ENCODE results near the gene PRM1. TPM values are rescaled to one million over a fixed set of nuclear protein-coding genes. Genes with fewer than 3 reads are reported as not detected.

The PRM1 gene
- total RNA-seq, 1 donor from 2014 or later: not detected

- Mint-ChIP-seq H3K27me3 (ENCODE audit: low read depth) (no peaks in the 10 kb centered on the region), H3K4me1 (peaks cover 40% of the 10 kb centered on the region), H3K36me3 (no peaks in the 10 kb centered on the region), H3K27ac (peak overlapping the region; percentile 19), H3K4me3 (no peak overlapping the region), H3K9me3 (no peaks in the 10 kb centered on the region)
- no peak for DNase-seq (ENCODE audit: low spot score in 2 of 2, unreplicated experiment in 2 of 2)
- TF ChIP-seq CTCF (IDR thresholded peaks at IDR 0.05; ENCODE audit: unreplicated experiment): no peak
Measured at GRCh38 chr16:11310997-11311561, 29.9 kb upstream of the PRM1 start.

DNA sequence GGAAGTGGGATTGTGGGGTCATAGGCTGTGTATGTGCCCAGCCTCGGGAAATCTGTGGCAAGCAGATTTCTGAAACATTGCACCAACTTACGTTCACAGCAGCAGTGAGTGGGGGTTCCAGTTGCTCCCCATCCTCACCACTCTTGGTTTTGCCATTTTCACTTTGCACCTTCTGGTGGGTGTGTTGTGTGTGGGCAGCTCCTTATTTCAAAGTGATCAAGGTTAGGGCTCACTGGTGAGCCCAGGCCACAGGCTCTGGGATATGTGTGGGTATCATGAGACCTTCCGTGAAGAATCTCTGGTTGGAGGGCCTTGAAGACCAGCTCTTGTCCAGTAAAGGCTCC, 29.5 kb upstream of the PRM1 start:
- Mint-ChIP-seq H3K4me3 (no peak overlapping the region), H3K27ac (no peak overlapping the region), H3K9me3 (no peaks in the 10 kb centered on the region), H3K4me1 (peaks cover 37% of the 10 kb centered on the region), H3K36me3 (no peaks in the 10 kb centered on the region), H3K27me3 (ENCODE audit: low read depth) (no peaks in the 10 kb centered on the region)
- no peak for TF ChIP-seq CTCF (IDR thresholded peaks at IDR 0.05; ENCODE audit: unreplicated experiment)
- DNase-seq (ENCODE audit: low spot score in 2 of 2, unreplicated experiment in 2 of 2): no peak

DNA sequence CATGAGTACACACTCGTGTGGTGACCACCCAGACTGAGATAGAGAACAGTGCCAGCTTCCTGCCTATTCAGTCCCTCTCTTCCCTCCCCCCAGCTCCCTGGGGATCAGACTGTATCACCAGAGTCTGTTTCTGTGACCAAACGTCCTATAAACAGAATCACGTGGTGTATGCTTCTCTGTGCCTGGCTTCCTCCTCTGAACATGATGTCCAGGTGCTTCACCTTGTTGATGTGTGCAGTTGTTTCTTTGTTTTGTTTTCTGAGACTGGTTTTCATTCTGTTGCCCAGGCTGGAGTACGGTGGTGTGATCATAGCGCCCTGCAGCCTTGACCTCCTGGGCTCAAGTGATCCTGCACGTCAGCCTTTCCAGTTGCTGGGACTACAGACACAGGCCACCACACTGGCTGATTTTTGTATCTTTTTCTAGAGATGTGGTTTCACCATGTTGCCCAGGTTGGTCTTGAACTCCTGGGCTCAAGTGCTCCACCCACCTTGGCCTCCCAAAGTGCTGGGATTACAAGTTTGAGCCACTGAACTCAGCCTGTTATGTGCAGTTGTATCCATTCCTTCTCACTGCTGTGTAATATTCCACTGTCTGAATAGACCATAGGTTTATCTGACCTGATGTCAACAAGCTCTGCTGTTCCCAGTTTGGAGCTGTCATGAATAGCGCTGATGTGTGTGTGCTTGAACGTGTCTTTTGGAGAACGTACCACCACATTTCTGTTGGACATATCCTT, 28.9 kb upstream of the PRM1 start:
- Mint-ChIP-seq H3K27ac (no peak overlapping the region), H3K27me3 (ENCODE audit: low read depth) (no peaks in the 10 kb centered on the region)
- TF ChIP-seq CTCF (IDR thresholded peaks at IDR 0.05; ENCODE audit: unreplicated experiment): no peak

DNA sequence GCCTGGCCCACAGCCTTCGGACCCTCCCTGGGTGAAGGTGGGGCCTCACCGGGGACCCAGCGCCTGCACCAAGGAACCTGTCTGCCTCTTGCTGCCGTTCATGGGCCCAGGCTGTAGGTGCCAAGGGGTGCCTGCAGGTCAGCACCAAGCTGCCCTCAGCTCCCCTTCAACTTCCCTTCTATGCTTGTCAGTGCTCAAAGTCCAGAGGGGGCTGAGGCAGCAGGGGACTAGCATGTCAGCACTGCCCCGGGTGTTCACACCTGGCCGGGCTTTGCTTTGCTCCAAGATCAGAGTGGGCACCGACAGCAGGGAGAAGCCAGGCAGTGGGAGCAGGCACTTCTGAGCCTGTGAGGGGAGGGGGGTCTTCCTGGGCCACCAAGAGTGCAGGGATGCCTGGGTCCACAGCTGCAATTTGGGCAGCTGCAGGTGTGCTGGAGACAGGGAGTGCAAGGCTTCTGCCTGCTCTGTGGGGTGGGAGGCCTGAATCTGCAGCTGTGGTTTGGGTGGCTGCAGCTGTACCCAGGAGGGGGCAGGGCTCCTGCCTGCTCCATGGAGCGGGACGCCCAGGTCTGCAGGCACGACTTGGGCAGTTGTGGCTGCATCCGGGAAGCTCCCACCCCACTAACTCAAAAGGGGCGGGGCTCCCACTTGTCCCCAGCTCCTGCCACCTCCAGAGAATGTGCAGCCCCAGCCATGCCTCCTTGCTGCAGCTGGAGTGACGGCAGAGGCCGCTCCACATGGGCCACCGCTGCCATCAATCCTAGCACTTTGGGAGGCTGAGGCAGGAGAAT, 27.6 kb upstream of the PRM1 start:
- Mint-ChIP-seq H3K4me1 (peaks cover 27% of the 10 kb centered on the region), H3K9me3 (no peaks in the 10 kb centered on the region), H3K27ac (no peak overlapping the region), H3K36me3 (no peaks in the 10 kb centered on the region), H3K27me3 (ENCODE audit: low read depth) (no peaks in the 10 kb centered on the region), H3K4me3 (no peak overlapping the region)
- no peak for DNase-seq (ENCODE audit: low spot score in 2 of 2, unreplicated experiment in 2 of 2)
- TF ChIP-seq CTCF (IDR thresholded peaks at IDR 0.05; ENCODE audit: unreplicated experiment): no peak

More for the DNA sequence above, 28.9 kb upstream of the PRM1 start:
- H3K4me1 Mint-ChIP-seq: peaks cover 34% of the 10 kb centered on the region
- H3K36me3 Mint-ChIP-seq: no peaks in the 10 kb centered on the region
- no peaks in the 10 kb centered on the region for H3K9me3 Mint-ChIP-seq
- no peak overlapping the region for H3K4me3 Mint-ChIP-seq
- no peak for DNase-seq (ENCODE audit: low spot score in 2 of 2, unreplicated experiment in 2 of 2)

DNA sequence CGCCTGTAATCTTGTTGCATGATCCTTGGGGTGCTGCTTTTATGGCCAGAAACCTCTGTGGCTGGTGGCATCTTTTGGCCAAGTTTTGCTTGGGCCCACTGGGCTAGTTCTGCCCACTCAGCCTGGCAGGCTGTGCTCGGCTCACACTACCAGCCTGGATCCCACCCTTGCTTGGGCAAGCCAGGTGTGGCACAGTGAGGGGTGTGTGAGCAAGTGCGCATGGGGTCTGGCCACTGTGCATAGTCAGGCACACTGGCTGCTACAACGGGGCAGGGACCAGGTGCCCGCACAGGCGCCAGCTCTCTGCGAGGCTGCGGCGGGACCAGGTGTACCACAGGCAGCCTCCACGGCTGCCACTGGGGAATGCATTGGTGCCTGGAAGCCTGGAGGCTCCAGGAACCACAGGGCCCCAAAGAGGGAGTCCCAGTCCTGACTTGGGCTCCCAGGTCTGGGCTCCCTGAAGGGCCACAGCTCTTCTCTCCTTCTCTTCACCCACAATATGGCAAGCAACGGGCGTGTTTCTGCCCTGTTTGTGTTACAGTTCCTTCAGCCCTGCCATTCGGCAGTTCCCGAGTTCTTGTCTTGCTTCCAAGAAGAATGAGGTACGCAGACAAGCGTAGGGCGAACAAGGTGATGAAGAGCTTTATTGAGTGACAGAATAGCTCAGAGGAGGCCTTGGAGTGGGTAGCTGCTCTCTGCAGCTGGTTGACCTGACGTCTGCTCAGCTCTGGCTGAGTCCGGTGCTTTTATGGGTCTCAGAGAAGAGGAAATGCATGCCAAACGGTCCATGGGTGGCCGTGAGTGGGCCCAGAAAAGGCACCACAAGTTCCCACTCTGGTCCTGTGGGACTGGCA, 26.7 kb upstream of the PRM1 start:
- no peak for DNase-seq (ENCODE audit: low spot score in 2 of 2, unreplicated experiment in 2 of 2)
- Mint-ChIP-seq H3K27me3 (ENCODE audit: low read depth) (no peaks in the 10 kb centered on the region), H3K27ac (peak overlapping the region; percentile 75), H3K36me3 (no peaks in the 10 kb centered on the region), H3K4me3 (no peak overlapping the region), H3K4me1 (peaks cover 27% of the 10 kb centered on the region), H3K9me3 (no peaks in the 10 kb centered on the region)
- no peak for TF ChIP-seq CTCF (IDR thresholded peaks at IDR 0.05; ENCODE audit: unreplicated experiment)

Data from mesothelial cell of epicardium (in vitro differentiated cells).